Type B pancreatic cell (in vitro differentiated cells): ENCODE results near the gene MACC1. TPM values are rescaled to one million over a fixed set of nuclear protein-coding genes. Genes with fewer than 3 reads are reported as not detected.

Experiments
- DNase-seq: peaks from one replicate; pipeline ENCODE4 v3.0.0; 2021; ENCODE audit warnings: mixed read lengths; ENCODE audit not compliant: unreplicated experiment; ENCODE audit errors: extremely low spot score
- H3K27ac Mint-ChIP-seq: 2 replicates; pipeline ENCODE4 v1.8.0; 2021; ENCODE audit warnings: mild to moderate bottlenecking, mixed read lengths
- H3K27me3 Mint-ChIP-seq: 2 replicates; pipeline ENCODE4 v1.8.0; 2021; ENCODE audit warnings: mixed read lengths
- H3K36me3 Mint-ChIP-seq: 2 replicates; pipeline ENCODE4 v1.8.0; 2021; ENCODE audit warnings: mixed read lengths
- H3K4me1 Mint-ChIP-seq: one replicate; pipeline ENCODE4 v1.8.0; 2021; ENCODE audit warnings: mixed read lengths; ENCODE audit not compliant: unreplicated experiment
- H3K4me3 Mint-ChIP-seq: 2 replicates; pipeline ENCODE4 v1.8.0; 2021; ENCODE audit warnings: mild to moderate bottlenecking, mixed read lengths
- H3K9me3 Mint-ChIP-seq: 2 replicates; pipeline ENCODE4 v1.8.0; 2021; ENCODE audit warnings: mixed read lengths
- CTCF ChIP-seq: fragments of 200-600 bp; sonication (generic); conservative IDR thresholded peaks from 2 replicates; pipeline ENCODE4 v1.5.0; 2021; ENCODE audit warnings: antibody characterized with exemption, mild to moderate bottlenecking
- total RNA-seq: library from RNA; stranded (reverse); gene quantifications from 2 replicates; pipeline ENCODE4 v1.2.1, GENCODE V29; 2021; ENCODE audit warnings: low replicate concordance

MACC1 gene
- total RNA-seq, 1 donor from 2014 or later = 14.8 TPM

DNA sequence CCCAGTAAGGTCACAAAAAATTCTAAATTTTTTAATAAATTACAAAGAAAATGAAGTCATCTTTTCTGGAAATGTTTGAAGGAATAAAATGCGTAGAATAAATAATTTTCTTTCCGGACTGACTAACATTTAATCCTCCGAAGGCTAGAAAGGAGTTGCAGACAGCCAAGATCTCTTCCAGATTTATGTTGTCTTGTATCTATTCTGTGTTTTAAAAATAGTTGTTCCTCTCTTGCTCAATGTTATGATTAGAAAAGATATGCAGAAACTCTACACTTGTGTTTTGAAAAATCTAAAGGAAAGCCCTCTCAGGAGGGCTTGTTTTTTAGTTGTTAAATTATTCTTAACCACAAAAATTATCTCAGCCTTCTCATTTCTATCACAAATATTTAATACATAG, 70.7 kb downstream of the MACC1 start:
- Mint-ChIP-seq H3K4me1 (peaks cover 5% of the 10 kb centered on the region), H3K36me3 (peaks cover 4% of the 10 kb centered on the region), H3K4me3 (no peak overlapping the region), H3K9me3 (no peaks in the 10 kb centered on the region), H3K27me3 (no peaks in the 10 kb centered on the region), H3K27ac (no peak overlapping the region)
- no peak for DNase-seq
- no peak for TF ChIP-seq CTCF

- H3K36me3 Mint-ChIP-seq = peaks cover 4% of the 10 kb centered on the region
- no peak for DNase-seq
- peaks cover 11% of the 10 kb centered on the region for H3K4me1 Mint-ChIP-seq
- H3K9me3 Mint-ChIP-seq = no peaks in the 10 kb centered on the region
- no peaks in the 10 kb centered on the region for H3K27me3 Mint-ChIP-seq
- no peak overlapping the region for H3K27ac Mint-ChIP-seq
- no peak overlapping the region for H3K4me3 Mint-ChIP-seq
- TF ChIP-seq CTCF = no peak
These were observed 72.4 kb downstream of the MACC1 start for GRCh38 chr7:20144801-20145200.

- Mint-ChIP-seq H3K9me3 (no peaks in the 10 kb centered on the region), H3K36me3 (peaks cover 9% of the 10 kb centered on the region), H3K27me3 (no peaks in the 10 kb centered on the region)
These were observed 75.5 kb downstream of the MACC1 start for GRCh38 chr7:20141666-20142065.

GRCh38 chr7:20141002-20141345, 76.2 kb downstream of the MACC1 start:
- H3K4me1 Mint-ChIP-seq = peaks cover 17% of the 10 kb centered on the region
- no peak for TF ChIP-seq CTCF
- H3K9me3 Mint-ChIP-seq = no peaks in the 10 kb centered on the region
- no peaks in the 10 kb centered on the region for H3K27me3 Mint-ChIP-seq
- H3K4me3 Mint-ChIP-seq = peak overlapping the region; percentile 0
- no peak for DNase-seq
- peaks cover 9% of the 10 kb centered on the region for H3K36me3 Mint-ChIP-seq
- peak overlapping the region; percentile 28 for H3K27ac Mint-ChIP-seq

More at GRCh38 chr7:20141666-20142065, 75.5 kb downstream of the MACC1 start:
- Mint-ChIP-seq H3K4me1 (peaks cover 17% of the 10 kb centered on the region), H3K27ac (peak overlapping the region; percentile 76), H3K4me3 (peak overlapping the region; percentile 8)
- TF ChIP-seq CTCF = no peak
- DNase-seq = no peak

GRCh38 chr7:20140291-20141001, 76.7 kb downstream of the MACC1 start:
- H3K27me3 Mint-ChIP-seq = no peaks in the 10 kb centered on the region
- H3K9me3 Mint-ChIP-seq = no peaks in the 10 kb centered on the region
- no peak for TF ChIP-seq CTCF
- peaks cover 9% of the 10 kb centered on the region for H3K36me3 Mint-ChIP-seq
- H3K4me3 Mint-ChIP-seq = peak overlapping the region; percentile 0
- DNase-seq = no peak
- H3K27ac Mint-ChIP-seq = peak overlapping the region; percentile 28
- peaks cover 17% of the 10 kb centered on the region for H3K4me1 Mint-ChIP-seq
